ENCODE measurements around the gene ZNRF2. TPM values are rescaled to one million over a fixed set of nuclear protein-coding genes. Genes with fewer than 3 reads are reported as not detected.

The ZNRF2 gene
- polyA plus RNA-seq, 1 donor (not counting 4 experiments of a cell fraction or from before 2014, with no cell fraction given), result 7.0 TPM

- DNase-seq (ENCODE audit: low read depth, low spot score) (no peak), FAIRE-seq (no peak)
- H2AFZ ChIP-seq (ENCODE audit: control insufficient read depth, low read length), result no peak overlapping the region
- no peaks in the 10 kb centered on the region for H4K20me1 ChIP-seq (ENCODE audit: control insufficient read depth, extremely low read depth, insufficient read depth, low read length)
- dilution Hi-C loops (cut with MboI; ENCODE audit: extremely low pct_ligation_motif_present, low sequenced_read_pairs), result no loop called here
- H3K36me3 ChIP-seq (ENCODE audit: control insufficient read depth in 2 of 2, extremely low read depth in 1 of 2, insufficient read depth in 2 of 2, low read length in 2 of 2), result no peaks in the 10 kb centered on the region
- H3K4me3 ChIP-seq (ENCODE audit: control insufficient read depth in 2 of 3, extremely low read depth in 1 of 3, insufficient read depth in 2 of 3, low read depth in 1 of 3, low read length in 3 of 3), result no peak overlapping the region
- no peak overlapping the region for H3K9ac ChIP-seq (ENCODE audit: control insufficient read depth, extremely low read depth, insufficient read depth, low read length)
- H3K79me2 ChIP-seq (ENCODE audit: control insufficient read depth, insufficient read depth, low read length), result peaks cover 69% of the 10 kb centered on the region
- H3K4me2 ChIP-seq (ENCODE audit: control insufficient read depth, extremely low read depth, insufficient read depth, low read depth, low read length), result no peak overlapping the region
- H3K4me1 ChIP-seq (ENCODE audit: control insufficient read depth, extremely low read depth, insufficient read depth, low read length), result peaks cover 27% of the 10 kb centered on the region
- H3K9me1 ChIP-seq (ENCODE audit: control insufficient read depth, extremely low read depth, insufficient read depth, low read length), result no peaks in the 10 kb centered on the region
- no peaks in the 10 kb centered on the region for H3K27me3 ChIP-seq (ENCODE audit: control insufficient read depth, extremely low read depth, insufficient read depth, low read length)
- no peak for TF ChIP-seq CTCF (optimal IDR thresholded peaks at IDR 0.05 in 1 of 3, IDR thresholded peaks at IDR 0.05 in 1 of 3, conservative IDR thresholded peaks at IDR 0.05 in 1 of 3; ENCODE audit: extremely low read depth in 1 of 3, insufficient read depth in 2 of 3, low read length in 3 of 3)
- no peak for TF ChIP-seq EZH2 (IDR thresholded peaks at IDR 0.05; ENCODE audit: low read length)
- no peak overlapping the region for H3K27ac ChIP-seq (ENCODE audit: control insufficient read depth, insufficient read depth, low read length)
- H3K9me3 ChIP-seq (ENCODE audit: control insufficient read depth, low read depth, low read length), result no peaks in the 10 kb centered on the region
These were observed 19.1 kb downstream of the ZNRF2 start for GRCh38 chr7:30303312-30304039.

GRCh38 chr7:30304177-30304884 lies 19.9 kb downstream of the ZNRF2 start:
- no peak for TF ChIP-seq CTCF (optimal IDR thresholded peaks at IDR 0.05 in 1 of 3, IDR thresholded peaks at IDR 0.05 in 1 of 3, conservative IDR thresholded peaks at IDR 0.05 in 1 of 3; ENCODE audit: extremely low read depth in 1 of 3, insufficient read depth in 2 of 3, low read length in 3 of 3)
- no peak for TF ChIP-seq EZH2 (IDR thresholded peaks at IDR 0.05; ENCODE audit: low read length)
- Histone ChIP-seq H3K4me3 (ENCODE audit: control insufficient read depth in 2 of 3, extremely low read depth in 1 of 3, insufficient read depth in 2 of 3, low read depth in 1 of 3, low read length in 3 of 3) (no peak overlapping the region), H3K9me3 (ENCODE audit: control insufficient read depth, low read depth, low read length) (no peaks in the 10 kb centered on the region), H4K20me1 (ENCODE audit: control insufficient read depth, extremely low read depth, insufficient read depth, low read length) (no peaks in the 10 kb centered on the region), H3K4me1 (ENCODE audit: control insufficient read depth, extremely low read depth, insufficient read depth, low read length) (peaks cover 26% of the 10 kb centered on the region), H3K4me2 (ENCODE audit: control insufficient read depth, extremely low read depth, insufficient read depth, low read depth, low read length) (no peak overlapping the region), H3K36me3 (ENCODE audit: control insufficient read depth in 2 of 2, extremely low read depth in 1 of 2, insufficient read depth in 2 of 2, low read length in 2 of 2) (no peaks in the 10 kb centered on the region), H3K27me3 (ENCODE audit: control insufficient read depth, extremely low read depth, insufficient read depth, low read length) (no peaks in the 10 kb centered on the region), H3K9me1 (ENCODE audit: control insufficient read depth, extremely low read depth, insufficient read depth, low read length) (no peaks in the 10 kb centered on the region), H3K9ac (ENCODE audit: control insufficient read depth, extremely low read depth, insufficient read depth, low read length) (no peak overlapping the region), H3K27ac (ENCODE audit: control insufficient read depth, insufficient read depth, low read length) (no peak overlapping the region), H2AFZ (ENCODE audit: control insufficient read depth, low read length) (no peak overlapping the region), H3K79me2 (ENCODE audit: control insufficient read depth, insufficient read depth, low read length) (peaks cover 65% of the 10 kb centered on the region)
- dilution Hi-C loops (cut with MboI; ENCODE audit: extremely low pct_ligation_motif_present, low sequenced_read_pairs), result no loop called here
- FAIRE-seq (no peak), DNase-seq (ENCODE audit: low read depth, low spot score) (no peak)
